Skeletal muscle tissue (tissue), 4 donors: ENCODE results near the gene PSEN1. TPM values are rescaled to one million over a fixed set of nuclear protein-coding genes. Genes with fewer than 3 reads are reported as not detected.

Source experiments
- H3K27ac ChIP-seq: one replicate; pipeline ENCODE4 v1.7.0; 2013; ENCODE audit warnings: mild to moderate bottlenecking, low read depth, low read length, inconsistent platforms
- H3K27me3 ChIP-seq, 3 donors: one replicate each; pipeline ENCODE4 v1.7.0; 2013; ENCODE audit warnings: low read length in 3 of 3; ENCODE audit not compliant: control insufficient read depth in 3 of 3, insufficient read depth in 3 of 3
- H3K36me3 ChIP-seq, 3 donors: one replicate each; pipeline ENCODE4 v1.7.0; 2013; ENCODE audit warnings: low read length in 3 of 3; ENCODE audit not compliant: control insufficient read depth in 3 of 3, insufficient read depth in 3 of 3
- H3K4me1 ChIP-seq, 3 donors: one replicate each; pipeline ENCODE4 v1.7.0; 2013; ENCODE audit warnings: low read length in 3 of 3, mild to moderate bottlenecking in 3 of 3; ENCODE audit not compliant: control insufficient read depth in 3 of 3, insufficient read depth in 3 of 3
- H3K4me3 ChIP-seq, 3 donors: one replicate each; pipeline ENCODE4 v1.7.0; 2013; ENCODE audit warnings: low read length in 3 of 3
- H3K9ac ChIP-seq, 3 donors: one replicate each; pipeline ENCODE4 v1.7.0; 2013; ENCODE audit warnings: low read length in 3 of 3, mild to moderate bottlenecking in 3 of 3, moderate library complexity in 2 of 3, low read depth in 1 of 3
- H3K9me3 ChIP-seq, 3 donors: one replicate each; pipeline ENCODE4 v1.7.0; 2013; ENCODE audit warnings: low read length in 3 of 3; ENCODE audit not compliant: control insufficient read depth in 3 of 3
- total RNA-seq: library from RNA; depleted of rRNA; stranded (reverse); fragments of >200 nt; gene quantifications from one replicate; pipeline ENCODE4 v1.2.3, GENCODE V29; 2014
- donor health status: Osteomylitis.

Gene PSEN1
- total RNA-seq, 1 donor from 2014 or later, result 35.0 TPM

GRCh38 chr14:73223049-73223448 lies 86.7 kb downstream of the PSEN1 start:
- Histone ChIP-seq H3K9ac (no peak overlapping the region), H3K4me3 (no peak overlapping the region), H3K36me3 (peaks cover 14 to 26% (median 24%) of the 10 kb centered on the region in 3 donors), H3K27me3 (no peaks in the 10 kb centered on the region), H3K9me3 (no peaks in the 10 kb centered on the region), H3K4me1 (peaks cover 6 to 7% (median 7%) of the 10 kb centered on the region in 3 donors), H3K27ac (no peak overlapping the region)

GRCh38 chr14:73225496-73225895 lies 89.2 kb downstream of the PSEN1 start:
- H3K9me3 ChIP-seq, result no peaks in the 10 kb centered on the region
- H3K27ac ChIP-seq, result no peak overlapping the region
- peaks cover 12 to 17% (median 16%) of the 10 kb centered on the region in 3 donors for H3K4me1 ChIP-seq
- peaks cover 8 to 9% (median 9%) of the 10 kb centered on the region in 3 donors for H3K36me3 ChIP-seq
- H3K27me3 ChIP-seq, result no peaks in the 10 kb centered on the region
- no peak overlapping the region for H3K4me3 ChIP-seq
- H3K9ac ChIP-seq, result no peak overlapping the region

GRCh38 chr14:73227812-73228781 lies 91.8 kb downstream of the PSEN1 start:
- H3K9ac ChIP-seq, result no peak overlapping the region
- no peak overlapping the region for H3K4me3 ChIP-seq
- no peaks in the 10 kb centered on the region for H3K9me3 ChIP-seq
- H3K36me3 ChIP-seq, result peaks cover 0 to 3% (median 2%) of the 10 kb centered on the region in 3 donors
- no peak overlapping the region for H3K27ac ChIP-seq
- H3K27me3 ChIP-seq, result peaks cover 0 to 10% (median 4%) of the 10 kb centered on the region in 3 donors
- H3K4me1 ChIP-seq, result peaks cover 12 to 21% (median 16%) of the 10 kb centered on the region in 3 donors

- H3K4me3 ChIP-seq, result no peak overlapping the region
- H3K36me3 ChIP-seq, result peaks cover 0 to 3% (median 0%) of the 10 kb centered on the region in 3 donors
- H3K9me3 ChIP-seq, result no peaks in the 10 kb centered on the region
- no peak overlapping the region for H3K27ac ChIP-seq
- H3K4me1 ChIP-seq, result peaks cover 12 to 21% (median 16%) of the 10 kb centered on the region in 3 donors
- peaks cover 0 to 29% (median 16%) of the 10 kb centered on the region in 3 donors for H3K27me3 ChIP-seq
- H3K9ac ChIP-seq, result no peak overlapping the region
Observed at GRCh38 chr14:73230051-73230450, 93.7 kb downstream of the PSEN1 start.

GRCh38 chr14:73231981-73232851 lies 95.9 kb downstream of the PSEN1 start:
- no peak overlapping the region for H3K4me3 ChIP-seq
- no peak overlapping the region for H3K27ac ChIP-seq

GRCh38 chr14:73232984-73233383 lies 96.7 kb downstream of the PSEN1 start:
- Histone ChIP-seq H3K9ac (no peak overlapping the region), H3K36me3 (peaks cover 0 to 3% (median 0%) of the 10 kb centered on the region in 3 donors), H3K4me1 (peaks cover 9 to 17% (median 15%) of the 10 kb centered on the region in 3 donors), H3K27me3 (peaks cover 17 to 47% (median 27%) of the 10 kb centered on the region in 3 donors), H3K9me3 (no peaks in the 10 kb centered on the region), H3K27ac (no peak overlapping the region), H3K4me3 (no peak overlapping the region)

More at GRCh38 chr14:73231981-73232851, 95.9 kb downstream of the PSEN1 start:
- H3K36me3 ChIP-seq, result peaks cover 0 to 3% (median 0%) of the 10 kb centered on the region in 3 donors
- H3K9ac ChIP-seq, result no peak overlapping the region
- peaks cover 10 to 40% (median 25%) of the 10 kb centered on the region in 3 donors for H3K27me3 ChIP-seq
- no peaks in the 10 kb centered on the region for H3K9me3 ChIP-seq
- H3K4me1 ChIP-seq, result peaks cover 13 to 20% (median 16%) of the 10 kb centered on the region in 3 donors

GRCh38 chr14:73233564-73233963 lies 97.3 kb downstream of the PSEN1 start:
- H3K4me3 ChIP-seq, result no peak overlapping the region
- H3K27me3 ChIP-seq, result peaks cover 22 to 53% (median 33%) of the 10 kb centered on the region in 3 donors
- no peak overlapping the region for H3K9ac ChIP-seq
- H3K4me1 ChIP-seq, result peaks cover 9 to 18% (median 12%) of the 10 kb centered on the region in 3 donors
- H3K9me3 ChIP-seq, result no peaks in the 10 kb centered on the region
- H3K27ac ChIP-seq, result no peak overlapping the region
- peaks cover 0 to 3% (median 0%) of the 10 kb centered on the region in 3 donors for H3K36me3 ChIP-seq

- no peak overlapping the region for H3K4me3 ChIP-seq
- H3K36me3 ChIP-seq, result peaks cover 0 to under 1% (median 0%) of the 10 kb centered on the region in 3 donors
- no peaks in the 10 kb centered on the region for H3K9me3 ChIP-seq
- peaks cover 11 to 19% (median 11%) of the 10 kb centered on the region in 3 donors for H3K4me1 ChIP-seq
- peaks cover 25 to 56% (median 37%) of the 10 kb centered on the region in 3 donors for H3K27me3 ChIP-seq
- H3K9ac ChIP-seq, result no peak overlapping the region
- H3K27ac ChIP-seq, result no peak overlapping the region
Observed at GRCh38 chr14:73234029-73234428, 97.7 kb downstream of the PSEN1 start.

GRCh38 chr14:73234586-73235394 lies 98.5 kb downstream of the PSEN1 start:
- Histone ChIP-seq H3K4me1 (peaks cover 12 to 25% (median 14%) of the 10 kb centered on the region in 3 donors), H3K36me3 (no peaks in the 10 kb centered on the region), H3K27me3 (peaks cover 30 to 63% (median 43%) of the 10 kb centered on the region in 3 donors), H3K9me3 (no peaks in the 10 kb centered on the region), H3K27ac (no peak overlapping the region), H3K9ac (no peak overlapping the region), H3K4me3 (no peak overlapping the region)
